Keratinocyte (primary cell): ENCODE results near the gene PLEKHJ1.

Experiments used
- CTCF ChIP-seq, 3 experiments: IDR thresholded peaks in 1 of 3; conservative IDR thresholded peaks in 1 of 3; optimal IDR thresholded peaks in 1 of 3; 2 replicates in 2 of 3; 3 replicates in 1 of 3; pipeline versions ENCODE3 to v1.5.1; 2011; ENCODE audit warnings: low read length in 3 of 3, mild to moderate bottlenecking in 3 of 3, moderate library complexity in 2 of 3, control low read depth in 1 of 3, inconsistent platforms in 1 of 3; ENCODE audit not compliant: insufficient read depth in 2 of 3; ENCODE audit errors: extremely low read depth in 1 of 3
- EZH2 ChIP-seq: IDR thresholded peaks from one replicate; pipeline ENCODE4 v1.6.1; 2012; ENCODE audit warnings: inconsistent platforms, mild to moderate bottlenecking, low read length, moderate library complexity

- peak; percentile 67 to 78 (median 73) for TF ChIP-seq CTCF (optimal IDR thresholded peaks at IDR 0.05 in 1 of 3, IDR thresholded peaks at IDR 0.05 in 1 of 3, conservative IDR thresholded peaks at IDR 0.05 in 1 of 3; ENCODE audit: extremely low read depth in 1 of 3, insufficient read depth in 2 of 3, low read length in 3 of 3)
- no peak for TF ChIP-seq EZH2
Measured at GRCh38 chr19:2274931-2275535, 38.9 kb upstream of the PLEKHJ1 start.
